Endothelial cell of umbilical vein (primary cell): ENCODE measurements around the gene IKZF3.

Experiments
- EZH2 ChIP-seq: IDR thresholded peaks from 2 replicates; pipeline ENCODE4 v1.6.1; 2012; ENCODE audit warnings: borderline replicate concordance, low read depth, mild to moderate bottlenecking, moderate library complexity, low read length, inconsistent platforms; ENCODE audit not compliant: severe bottlenecking
- FOS ChIP-seq: IDR thresholded peaks from 2 replicates; pipeline ENCODE4 v1.6.1; 2011; ENCODE audit warnings: mild to moderate bottlenecking, low read length, moderate library complexity, borderline replicate concordance; ENCODE audit not compliant: insufficient read depth
- GATA2 ChIP-seq: IDR thresholded peaks from 2 replicates; pipeline ENCODE4 v1.7.0; 2011; ENCODE audit warnings: low read depth, mild to moderate bottlenecking, moderate library complexity, mixed read lengths, low read length; ENCODE audit not compliant: insufficient read length, insufficient read depth
- MYC ChIP-seq: IDR thresholded peaks from one replicate; pipeline ENCODE4 v1.6.1; 2011; ENCODE audit warnings: mild to moderate bottlenecking, low read depth, low read length
- POLR2A ChIP-seq: IDR thresholded peaks from 2 replicates; pipeline ENCODE4 v1.6.1; 2012; ENCODE audit warnings: low read depth, mild to moderate bottlenecking, control low read depth, low read length
- POLR2AphosphoS5 ChIP-seq: IDR thresholded peaks from 2 replicates; pipeline ENCODE4 v1.6.1; 2012; ENCODE audit warnings: low read depth, mild to moderate bottlenecking, control low read depth, low read length, moderate library complexity; ENCODE audit not compliant: insufficient read depth
- TF ChIP-seq, protein P1 (sequence below), 2 donors: IDR thresholded peaks; 1 replicate in 1 of 2; 2 replicates in 1 of 2; pipeline ENCODE4 v1.5.1; 2011; ENCODE audit warnings: low read length in 2 of 2, mild to moderate bottlenecking in 2 of 2, moderate library complexity in 2 of 2, control low read depth in 1 of 2, inconsistent platforms in 1 of 2, low read depth in 1 of 2; ENCODE audit not compliant: insufficient read depth in 1 of 2; ENCODE audit errors: extremely low read depth in 1 of 2
- TF ChIP-seq, protein P2 (sequence below): IDR thresholded peaks from 2 replicates; pipeline ENCODE4 v1.6.1; 2011; ENCODE audit not compliant: insufficient read depth, insufficient read length

DNA sequence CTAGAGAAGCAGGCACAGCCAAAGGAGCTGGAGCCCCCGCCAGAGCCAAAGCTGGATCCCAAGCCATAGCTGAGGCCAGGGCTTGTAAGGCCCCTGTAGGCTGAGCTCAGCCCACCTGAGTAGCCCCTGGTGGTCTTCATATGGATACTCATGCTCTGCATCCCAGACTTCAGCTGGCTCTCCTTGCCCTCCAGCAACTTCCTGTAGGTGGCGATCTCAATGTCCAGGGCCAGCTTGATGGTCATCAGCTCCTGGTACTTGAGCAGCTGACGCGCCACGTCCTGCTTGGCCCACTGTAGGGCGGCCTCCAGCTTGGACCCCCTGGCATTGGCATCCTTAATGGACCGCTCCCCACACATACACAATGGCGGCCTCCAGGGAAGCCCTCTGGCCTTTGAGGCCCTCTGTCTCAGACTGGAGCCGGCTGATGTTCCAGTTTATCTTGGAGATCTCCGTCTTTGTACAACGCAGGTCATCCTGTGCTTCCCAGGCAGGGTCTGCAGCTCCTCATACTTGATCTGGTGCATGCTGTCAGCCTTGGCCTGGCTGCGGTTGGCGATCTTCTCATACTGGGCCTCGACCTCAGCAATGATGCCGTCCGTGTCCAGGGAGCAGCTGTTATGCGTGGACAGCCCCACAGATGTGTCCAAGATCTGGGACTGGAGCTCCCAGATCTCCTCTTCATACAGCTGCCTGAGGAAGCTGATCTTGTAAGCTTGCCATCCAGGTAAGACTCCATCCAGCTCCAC lies 28.9 kb downstream of the IKZF3 start:
- no peak for TF ChIP-seq EZH2
- TF ChIP-seq MYC = no peak
- TF ChIP-seq, protein P1, sequence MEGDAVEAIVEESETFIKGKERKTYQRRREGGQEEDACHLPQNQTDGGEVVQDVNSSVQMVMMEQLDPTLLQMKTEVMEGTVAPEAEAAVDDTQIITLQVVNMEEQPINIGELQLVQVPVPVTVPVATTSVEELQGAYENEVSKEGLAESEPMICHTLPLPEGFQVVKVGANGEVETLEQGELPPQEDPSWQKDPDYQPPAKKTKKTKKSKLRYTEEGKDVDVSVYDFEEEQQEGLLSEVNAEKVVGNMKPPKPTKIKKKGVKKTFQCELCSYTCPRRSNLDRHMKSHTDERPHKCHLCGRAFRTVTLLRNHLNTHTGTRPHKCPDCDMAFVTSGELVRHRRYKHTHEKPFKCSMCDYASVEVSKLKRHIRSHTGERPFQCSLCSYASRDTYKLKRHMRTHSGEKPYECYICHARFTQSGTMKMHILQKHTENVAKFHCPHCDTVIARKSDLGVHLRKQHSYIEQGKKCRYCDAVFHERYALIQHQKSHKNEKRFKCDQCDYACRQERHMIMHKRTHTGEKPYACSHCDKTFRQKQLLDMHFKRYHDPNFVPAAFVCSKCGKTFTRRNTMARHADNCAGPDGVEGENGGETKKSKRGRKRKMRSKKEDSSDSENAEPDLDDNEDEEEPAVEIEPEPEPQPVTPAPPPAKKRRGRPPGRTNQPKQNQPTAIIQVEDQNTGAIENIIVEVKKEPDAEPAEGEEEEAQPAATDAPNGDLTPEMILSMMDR (IDR thresholded peaks at IDR 0.05; ENCODE audit: extremely low read depth in 1 of 2, insufficient read depth in 1 of 2, low read depth in 1 of 2, low read length in 2 of 2) = no peak
- TF ChIP-seq, protein P2, sequence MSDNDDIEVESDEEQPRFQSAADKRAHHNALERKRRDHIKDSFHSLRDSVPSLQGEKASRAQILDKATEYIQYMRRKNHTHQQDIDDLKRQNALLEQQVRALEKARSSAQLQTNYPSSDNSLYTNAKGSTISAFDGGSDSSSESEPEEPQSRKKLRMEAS = no peak
- TF ChIP-seq POLR2A = no peak
- no peak for TF ChIP-seq POLR2AphosphoS5
- no peak for TF ChIP-seq FOS
- TF ChIP-seq GATA2 = no peak
